HEK293T (cell line): ENCODE measurements around the gene PRMT7.

ENCODE experiments used
- CTCF ChIA-PET: fragments of 350-600 bp; formaldehyde crosslinking; extraction: SDS; loops from one replicate; lab custom pipeline; 2021; ENCODE audit warnings: antibody characterized with exemption, inconsistent platforms; lab: Yijun Ruan, JAX
- POLR2A ChIA-PET: fragments of 350-600 bp; formaldehyde crosslinking; extraction: SDS; loops from one replicate; lab custom pipeline; 2020; ENCODE audit warnings: antibody characterized with exemption, inconsistent platforms; lab: Yijun Ruan, JAX
- DNase-seq: peaks from one replicate; pipeline ENCODE4 v3.0.0; 2012; ENCODE audit warnings: mixed read lengths; ENCODE audit errors: extremely low spot score
- ARNT ChIP-seq: fragments of 450-650 bp; IDR thresholded peaks from 2 replicates; pipeline ENCODE4 v1.6.1; 2017; ENCODE audit warnings: mild to moderate bottlenecking
- BHLHE40 ChIP-seq: fragments of 450-650 bp; IDR thresholded peaks from 2 replicates; pipeline ENCODE4 v1.6.1; 2016; ENCODE audit warnings: mild to moderate bottlenecking, moderate library complexity, borderline replicate concordance
- CTBP1 ChIP-seq: fragments of 450-650 bp; IDR thresholded peaks from 2 replicates; pipeline ENCODE4 v1.6.1; 2016; ENCODE audit warnings: borderline replicate concordance
- ELF4 ChIP-seq: fragments of 450-650 bp; IDR thresholded peaks from 2 replicates; pipeline ENCODE4 v1.6.1; 2017; ENCODE audit warnings: antibody characterized with exemption
- FOXA1 ChIP-seq: fragments of 450-650 bp; IDR thresholded peaks from 2 replicates; pipeline ENCODE4 v1.6.1; 2016; ENCODE audit warnings: mild to moderate bottlenecking
- FOXK2 ChIP-seq: fragments of 450-650 bp; IDR thresholded peaks from 2 replicates; pipeline ENCODE4 v1.6.1; 2016; ENCODE audit warnings: mild to moderate bottlenecking
- FOXM1 ChIP-seq: fragments of 450-650 bp; IDR thresholded peaks from 2 replicates; pipeline ENCODE4 v1.6.1; 2017; ENCODE audit warnings: mild to moderate bottlenecking, borderline replicate concordance
- HDGF ChIP-seq: fragments of 450-650 bp; IDR thresholded peaks from 2 replicates; pipeline ENCODE4 v1.6.1; 2017; ENCODE audit warnings: antibody characterized with exemption, borderline replicate concordance
- L3MBTL2 ChIP-seq: fragments of 450-650 bp; conservative IDR thresholded peaks from 2 replicates; pipeline ENCODE4 v1.6.1; 2016; ENCODE audit warnings: mild to moderate bottlenecking
- LEF1 ChIP-seq: fragments of 450-650 bp; IDR thresholded peaks from 2 replicates; pipeline ENCODE4 v1.6.1; 2017; ENCODE audit warnings: mild to moderate bottlenecking, borderline replicate concordance
- NFRKB ChIP-seq: fragments of 450-650 bp; IDR thresholded peaks from 2 replicates; pipeline ENCODE4 v1.6.1; 2016; ENCODE audit warnings: mild to moderate bottlenecking, moderate library complexity
- PKNOX1 ChIP-seq: fragments of 450-650 bp; IDR thresholded peaks from 2 replicates; pipeline ENCODE4 v1.6.1; 2016
- SP1 ChIP-seq: fragments of 450-650 bp; IDR thresholded peaks from 2 replicates; pipeline ENCODE4 v1.6.1; 2017
- SUZ12 ChIP-seq: fragments of 450-650 bp; IDR thresholded peaks from 2 replicates; pipeline ENCODE4 v1.6.1; 2016; ENCODE audit warnings: mild to moderate bottlenecking
- TARDBP ChIP-seq: fragments of 450-650 bp; IDR thresholded peaks from 2 replicates; pipeline ENCODE4 v1.6.1; 2016
- ZNF384 ChIP-seq: fragments of 450-650 bp; IDR thresholded peaks from 2 replicates; pipeline ENCODE4 v1.6.1; 2016

Gene PRMT7

GRCh38 chr16:68338326-68339119 lies 27.7 kb downstream of the PRMT7 start:
- TF ChIP-seq ARNT: no peak
- TF ChIP-seq TARDBP: no peak
- TF ChIP-seq ZNF384: no peak
- no peak for TF ChIP-seq L3MBTL2
- TF ChIP-seq CTBP1: no peak
- TF ChIP-seq PKNOX1: no peak
- no peak for TF ChIP-seq HDGF
- no peak for TF ChIP-seq LEF1
- no peak for TF ChIP-seq SUZ12
- no peak for TF ChIP-seq FOXM1
- no peak for TF ChIP-seq FOXA1
- POLR2A ChIA-PET: interaction anchor here (1.0 kb wide), 1 partner anchor 28 kb away, joined by 4 read pairs; the partner anchor contains the start of genes PRMT7 and SLC7A6OS
- CTCF ChIA-PET: interaction anchor here (0.5 to 1.1 kb wide), 2 partner anchors 77 to 97 kb away, joined by 4 read pairs; no protein-coding TSS in a partner anchor
- DNase-seq: no peak

- DNase-seq: no peak
- TF ChIP-seq HDGF (no peak), NFRKB (no peak), PKNOX1 (no peak), ARNT (no peak), FOXM1 (no peak), LEF1 (no peak), ZNF384 (no peak), ELF4 (no peak), CTBP1 (no peak), FOXA1 (no peak), BHLHE40 (no peak)
- CTCF ChIA-PET: interaction anchor here (1.1 kb wide), 1 partner anchor 78 kb away, joined by 4 read pairs; no protein-coding TSS in a partner anchor
- POLR2A ChIA-PET: interaction anchor here (0.9 kb wide), 1 partner anchor 75 kb away, joined by 3 read pairs; the partner anchor contains the start of gene SLC7A6
These were observed 28.4 kb downstream of the PRMT7 start for GRCh38 chr16:68339214-68339613.

- no peak for TF ChIP-seq PKNOX1
- TF ChIP-seq FOXA1: no peak
- TF ChIP-seq LEF1: no peak
- TF ChIP-seq NFRKB: no peak
- TF ChIP-seq CTBP1: no peak
- TF ChIP-seq TARDBP: no peak
- TF ChIP-seq SUZ12: no peak
- no peak for TF ChIP-seq ARNT
- ChIA-PET POLR2A (no interaction called here), CTCF (no interaction called here)
- DNase-seq: no peak
These were observed 31.8 kb downstream of the PRMT7 start for GRCh38 chr16:68342620-68343019.

GRCh38 chr16:68343137-68343536 lies 32.3 kb downstream of the PRMT7 start:
- CTCF ChIA-PET: no interaction called here
- DNase-seq: no peak
- POLR2A ChIA-PET: no interaction called here
- TF ChIP-seq PKNOX1 (no peak), TARDBP (no peak), L3MBTL2 (no peak), FOXK2 (no peak), BHLHE40 (no peak), ELF4 (no peak), ZNF384 (no peak), SUZ12 (no peak), LEF1 (no peak), ARNT (no peak), FOXA1 (no peak), HDGF (no peak), FOXM1 (no peak)

GRCh38 chr16:68344252-68344651 lies 33.4 kb downstream of the PRMT7 start:
- TF ChIP-seq TARDBP (no peak), ZNF384 (no peak), PKNOX1 (no peak), L3MBTL2 (no peak), ELF4 (no peak), SUZ12 (no peak), FOXK2 (no peak), CTBP1 (no peak), NFRKB (no peak), HDGF (no peak), FOXA1 (no peak), SP1 (no peak), BHLHE40 (no peak), FOXM1 (no peak), LEF1 (no peak), ARNT (no peak)
- no peak for DNase-seq
- CTCF ChIA-PET: interaction anchor here (0.6 kb wide), 1 partner anchor 340 kb away, joined by 4 read pairs; no protein-coding TSS in a partner anchor
- POLR2A ChIA-PET: no interaction called here
